ENCODE measurements around the gene ZNF710. TPM values are rescaled to one million over a fixed set of nuclear protein-coding genes. Genes with fewer than 3 reads are reported as not detected.

ZNF710 gene
- total and polyA plus RNA-seq, 2 experiments from 2014 or later, result 15.9 to 18.2 TPM

GRCh38 chr15:89993349-89993748 lies 7.8 kb upstream of the ZNF710 start (continued):
- no peak for TF ChIP-seq CTCF (conservative IDR thresholded peaks at IDR 0.05; ENCODE audit: low read depth in 2 of 2)
- TF ChIP-seq STAT1 (IDR thresholded peaks at IDR 0.05; ENCODE audit: unreplicated experiment), result no peak

GRCh38 chr15:89997079-89997478 lies 4.0 kb upstream of the ZNF710 start:
- peaks cover 24% of the 10 kb centered on the region for H3K4me1 Mint-ChIP-seq
- no peak overlapping the region for H3K27ac Mint-ChIP-seq
- no peaks in the 10 kb centered on the region for H3K79me2 ChIP-seq (replicated peaks; ENCODE audit: insufficient read depth)
- H2AFZ ChIP-seq, result no peak overlapping the region
- no peak for DNase-seq (ENCODE audit: low spot score)
- peaks cover 4% of the 10 kb centered on the region; the same call in 2 of the 3 replicates for H3K9me3 Mint-ChIP-seq
- peaks cover 8% of the 10 kb centered on the region; the same call in 1 of the 2 replicates for H3F3A ChIP-seq (replicated peaks; ENCODE audit: low read depth)
- H3K27ac ChIP-seq (ENCODE audit: low read depth), result no peak overlapping the region
- no peak overlapping the region for H3K4me2 ChIP-seq
- H3K4me3 ChIP-seq, result no peak overlapping the region
- H3K9me2 ChIP-seq (ENCODE audit: insufficient read depth), result no peaks in the 10 kb centered on the region
- H3K27me3 Mint-ChIP-seq (ENCODE audit: insufficient read depth, low read depth, poor library complexity), result peaks cover 16% of the 10 kb centered on the region
- H3K4me3 Mint-ChIP-seq, result no peak overlapping the region
- H3K36me3 Mint-ChIP-seq (ENCODE audit: low read depth), result peaks cover 5% of the 10 kb centered on the region; the same call in 1 of the 3 replicates
- no peaks in the 10 kb centered on the region for H3K36me3 ChIP-seq (ENCODE audit: insufficient read depth)
- H3K4me1 ChIP-seq (ENCODE audit: insufficient read depth), result peaks cover 24% of the 10 kb centered on the region
- H4K20me1 ChIP-seq (replicated peaks; ENCODE audit: insufficient read depth), result no peaks in the 10 kb centered on the region
- ATAC-seq, result no peak
- no peaks in the 10 kb centered on the region for H3K27me3 ChIP-seq (ENCODE audit: insufficient read depth)
- TF ChIP-seq ZNF462 (CRISPR knock-in tag; IDR thresholded peaks at IDR 0.05) (no peak), EZH2phosphoT487 (IDR thresholded peaks at IDR 0.05; ENCODE audit: unreplicated experiment) (no peak), CTCF (conservative IDR thresholded peaks at IDR 0.05; ENCODE audit: low read depth in 2 of 2) (no peak), EZH2 (IDR thresholded peaks at IDR 0.05; ENCODE audit: low read depth, unreplicated experiment) (no peak), REST (IDR thresholded peaks at IDR 0.05; ENCODE audit: unreplicated experiment) (no peak), ZNF331 (CRISPR knock-in tag; IDR thresholded peaks at IDR 0.05; ENCODE audit: low read depth) (no peak), NANOG (IDR thresholded peaks at IDR 0.05; ENCODE audit: borderline replicate concordance) (no peak), POLR2AphosphoS5 (IDR thresholded peaks at IDR 0.05; ENCODE audit: low read depth) (no peak), JUNB (IDR thresholded peaks at IDR 0.05; ENCODE audit: unreplicated experiment) (no peak), STAT1 (IDR thresholded peaks at IDR 0.05; ENCODE audit: unreplicated experiment) (no peak), CREB1 (CRISPR knock-in tag; IDR thresholded peaks at IDR 0.05; ENCODE audit: low read depth) (no peak), ZNF114 (CRISPR knock-in tag; IDR thresholded peaks at IDR 0.05) (no peak)
